Measurements from ENCODE around the gene NPTX1.

The NPTX1 gene

GRCh38 chr17:80517641-80518040 lies 41.2 kb upstream of the NPTX1 start:
- Histone ChIP-seq H3K27ac (ENCODE audit: low read depth, low read length) (no peak overlapping the region), H2AFZ (ENCODE audit: low read depth, low read length, severe bottlenecking) (no peak overlapping the region), H3K79me2 (ENCODE audit: insufficient read depth, low read length) (no peaks in the 10 kb centered on the region), H3K4me2 (ENCODE audit: low read depth, low read length, poor library complexity, severe bottlenecking) (no peak overlapping the region), H4K20me1 (ENCODE audit: low read depth, low read length) (no peaks in the 10 kb centered on the region), H3K36me3 (ENCODE audit: low read length) (no peaks in the 10 kb centered on the region), H3K9me2 (replicated peaks; ENCODE audit: insufficient read depth, low read length) (no peaks in the 10 kb centered on the region), H3F3A (ENCODE audit: insufficient read depth) (no peaks in the 10 kb centered on the region), H3K27me3 (ENCODE audit: low read length) (no peaks in the 10 kb centered on the region), H3K9ac (ENCODE audit: low read length) (no peak overlapping the region), H3K9me3 (ENCODE audit: insufficient read depth, low read length) (no peaks in the 10 kb centered on the region), H3K4me3 (ENCODE audit: insufficient read depth, low read length, poor library complexity, severe bottlenecking) (no peak overlapping the region)
- TF ChIP-seq CTCF (IDR thresholded peaks at IDR 0.05; ENCODE audit: insufficient read depth, low read length, poor library complexity, severe bottlenecking): no peak
- no peak for TF ChIP-seq EZH2phosphoT487 (conservative IDR thresholded peaks at IDR 0.05; ENCODE audit: low read length)

- H3F3A ChIP-seq (ENCODE audit: insufficient read depth): no peaks in the 10 kb centered on the region
- H3K27ac ChIP-seq (ENCODE audit: low read depth, low read length): no peak overlapping the region
- H3K9me2 ChIP-seq (replicated peaks; ENCODE audit: insufficient read depth, low read length): no peaks in the 10 kb centered on the region
- no peak overlapping the region for H3K9ac ChIP-seq (ENCODE audit: low read length)
- no peaks in the 10 kb centered on the region for H3K9me3 ChIP-seq (ENCODE audit: insufficient read depth, low read length)
- no peak overlapping the region for H3K4me3 ChIP-seq (ENCODE audit: insufficient read depth, low read length, poor library complexity, severe bottlenecking)
- no peak overlapping the region for H3K4me2 ChIP-seq (ENCODE audit: low read depth, low read length, poor library complexity, severe bottlenecking)
- no peaks in the 10 kb centered on the region for H3K27me3 ChIP-seq (ENCODE audit: low read length)
- TF ChIP-seq EZH2phosphoT487 (conservative IDR thresholded peaks at IDR 0.05; ENCODE audit: low read length): no peak
- no peak for TF ChIP-seq CTCF (IDR thresholded peaks at IDR 0.05; ENCODE audit: insufficient read depth, low read length, poor library complexity, severe bottlenecking)
- H2AFZ ChIP-seq (ENCODE audit: low read depth, low read length, severe bottlenecking): no peak overlapping the region
- no peaks in the 10 kb centered on the region for H4K20me1 ChIP-seq (ENCODE audit: low read depth, low read length)
- H3K36me3 ChIP-seq (ENCODE audit: low read length): no peaks in the 10 kb centered on the region
- no peaks in the 10 kb centered on the region for H3K79me2 ChIP-seq (ENCODE audit: insufficient read depth, low read length)
These were observed 39.9 kb upstream of the NPTX1 start for GRCh38 chr17:80516171-80516932.

- Histone ChIP-seq H3K79me2 (ENCODE audit: insufficient read depth, low read length) (no peaks in the 10 kb centered on the region), H3K4me3 (ENCODE audit: insufficient read depth, low read length, poor library complexity, severe bottlenecking) (no peak overlapping the region), H3K4me2 (ENCODE audit: low read depth, low read length, poor library complexity, severe bottlenecking) (no peak overlapping the region), H2AFZ (ENCODE audit: low read depth, low read length, severe bottlenecking) (no peak overlapping the region), H3K36me3 (ENCODE audit: low read length) (no peaks in the 10 kb centered on the region), H3K9ac (ENCODE audit: low read length) (no peak overlapping the region), H3K27me3 (ENCODE audit: low read length) (no peaks in the 10 kb centered on the region), H3K9me3 (ENCODE audit: insufficient read depth, low read length) (no peaks in the 10 kb centered on the region), H3K9me2 (replicated peaks; ENCODE audit: insufficient read depth, low read length) (no peaks in the 10 kb centered on the region), H4K20me1 (ENCODE audit: low read depth, low read length) (no peaks in the 10 kb centered on the region), H3K27ac (ENCODE audit: low read depth, low read length) (no peak overlapping the region), H3F3A (ENCODE audit: insufficient read depth) (no peaks in the 10 kb centered on the region)
- no peak for TF ChIP-seq EZH2phosphoT487 (conservative IDR thresholded peaks at IDR 0.05; ENCODE audit: low read length)
- TF ChIP-seq CTCF (IDR thresholded peaks at IDR 0.05; ENCODE audit: insufficient read depth, low read length, poor library complexity, severe bottlenecking): no peak
These were observed 37.5 kb upstream of the NPTX1 start for GRCh38 chr17:80513892-80514291.
